ENCODE results near the gene DERA. TPM values are rescaled to one million over a fixed set of nuclear protein-coding genes. Genes with fewer than 3 reads are reported as not detected.

Gene DERA
- total and polyA plus RNA-seq, 2 of the 13 experiments (the other 11 are each of a cell fraction or from before 2014, with no cell fraction given) = 24.0 to 51.3 TPM

GRCh38 chr12:15882118-15882971 is 28.8 kb upstream of the DERA start, which contains the start of gene STRAP (continued):
- TF ChIP-seq DZIP1 (CRISPR knock-in tag; IDR thresholded peaks at IDR 0.05) = 0 out of 2 replicates have a peak, but pooled peaks have one; percentile 11
- TF ChIP-seq ZNF589 (CRISPR knock-in tag; conservative IDR thresholded peaks at IDR 0.05) = no peak
- TF ChIP-seq ATRX (CRISPR knock-in tag; IDR thresholded peaks at IDR 0.05; ENCODE audit: borderline replicate concordance) = no peak
- peak; percentile 65; the same call in 1 of the 2 replicates for TF ChIP-seq ZBTB3 (CRISPR knock-in tag; IDR thresholded peaks at IDR 0.05; ENCODE audit: borderline replicate concordance, low read depth)
- peak; percentile 63; the same call in 1 of the 2 replicates for TF ChIP-seq NR0B2 (CRISPR knock-in tag; IDR thresholded peaks at IDR 0.05)
- no peak for TF ChIP-seq ZNF607 (CRISPR knock-in tag; IDR thresholded peaks at IDR 0.05; ENCODE audit: borderline replicate concordance)
- no peak for TF ChIP-seq ZNF44 (CRISPR knock-in tag; IDR thresholded peaks at IDR 0.05)
- TF ChIP-seq MXD4 (CRISPR knock-in tag; IDR thresholded peaks at IDR 0.05) = peak; percentile 62
- no peak for TF ChIP-seq HNF4G (IDR thresholded peaks at IDR 0.05; ENCODE audit: borderline replicate concordance, low read depth, low read length)
- TF ChIP-seq HNF4G (CRISPR knock-in tag; IDR thresholded peaks at IDR 0.05; ENCODE audit: borderline replicate concordance, low read depth) = no peak
- peak; percentile 63; the same call in 1 of the 2 replicates for TF ChIP-seq NCOA1 (CRISPR knock-in tag; IDR thresholded peaks at IDR 0.05)
- TF ChIP-seq SMAD3 (CRISPR knock-in tag; IDR thresholded peaks at IDR 0.05) = no peak
- TF ChIP-seq ZSCAN31 (CRISPR knock-in tag; IDR thresholded peaks at IDR 0.05; ENCODE audit: low read depth) = no peak; the same call in 1 of the 2 replicates
- no peak for TF ChIP-seq PHB2 (IDR thresholded peaks at IDR 0.05; ENCODE audit: partially characterized antibody)
- no peak for TF ChIP-seq ZNF576 (CRISPR knock-in tag; IDR thresholded peaks at IDR 0.05)
- TF ChIP-seq ZNF414 (CRISPR knock-in tag; IDR thresholded peaks at IDR 0.05) = 0 out of 2 replicates have a peak, but pooled peaks have one; percentile 58
- TF ChIP-seq AHDC1 (CRISPR knock-in tag; IDR thresholded peaks at IDR 0.05; ENCODE audit: borderline replicate concordance) = 0 out of 2 replicates have a peak, but pooled peaks have one; percentile 53
- TF ChIP-seq STAT5B (CRISPR knock-in tag; IDR thresholded peaks at IDR 0.05) = no peak
- TF ChIP-seq ZNF563 (CRISPR knock-in tag; IDR thresholded peaks at IDR 0.05) = peak; percentile 55

Data from HepG2 (cell line).